GM15510 (cell line): ENCODE results near the gene ENTR1.
A peak's percentile ranks its signal among the peaks of the same experiment; 100 is the strongest.

Experiments used
- POLR2A ChIP-seq: IDR thresholded peaks from 3 replicates; pipeline ENCODE4 v1.6.1; 2011; ENCODE audit warnings: borderline replicate concordance; ENCODE audit not compliant: insufficient read length; ENCODE audit errors: extremely low read depth

Gene ENTR1

GRCh38 chr9:136370037-136370436 is 40.4 kb downstream of the ENTR1 start:
- TF ChIP-seq POLR2A = no peak

- no peak for TF ChIP-seq POLR2A
Observed at GRCh38 chr9:136368190-136368589, 42.2 kb downstream of the ENTR1 start.

- TF ChIP-seq POLR2A = no peak
Observed at GRCh38 chr9:136367296-136368145, 42.9 kb downstream of the ENTR1 start.

- TF ChIP-seq POLR2A = no peak
Observed at GRCh38 chr9:136366826-136367225, 43.6 kb downstream of the ENTR1 start.

GRCh38 chr9:136365775-136366222 is 44.6 kb downstream of the ENTR1 start:
- no peak for TF ChIP-seq POLR2A

GRCh38 chr9:136364942-136365774 is 45.3 kb downstream of the ENTR1 start:
- TF ChIP-seq POLR2A = no peak

GRCh38 chr9:136363949-136364748 is 46.3 kb downstream of the ENTR1 start:
- no peak for TF ChIP-seq POLR2A

- TF ChIP-seq POLR2A = peak; percentile 83
Observed at GRCh38 chr9:136363106-136363948, 47.1 kb downstream of the ENTR1 start, which contains the start of gene DNLZ. DNLZ (minus strand) TSS chr9:136363744; CDS start chr9:136363714, 30 bp downstream.

GRCh38 chr9:136362450-136362784 is 48.0 kb downstream of the ENTR1 start:
- TF ChIP-seq POLR2A = no peak

- TF ChIP-seq POLR2A = no peak
Observed at GRCh38 chr9:136361754-136362449, 48.5 kb downstream of the ENTR1 start.

GRCh38 chr9:136361047-136361753 is 49.2 kb downstream of the ENTR1 start:
- no peak for TF ChIP-seq POLR2A

- TF ChIP-seq POLR2A = no peak
Observed at GRCh38 chr9:136359774-136360718, 50.4 kb downstream of the ENTR1 start.
